ENCODE results near the gene POMGNT2.

DNA sequence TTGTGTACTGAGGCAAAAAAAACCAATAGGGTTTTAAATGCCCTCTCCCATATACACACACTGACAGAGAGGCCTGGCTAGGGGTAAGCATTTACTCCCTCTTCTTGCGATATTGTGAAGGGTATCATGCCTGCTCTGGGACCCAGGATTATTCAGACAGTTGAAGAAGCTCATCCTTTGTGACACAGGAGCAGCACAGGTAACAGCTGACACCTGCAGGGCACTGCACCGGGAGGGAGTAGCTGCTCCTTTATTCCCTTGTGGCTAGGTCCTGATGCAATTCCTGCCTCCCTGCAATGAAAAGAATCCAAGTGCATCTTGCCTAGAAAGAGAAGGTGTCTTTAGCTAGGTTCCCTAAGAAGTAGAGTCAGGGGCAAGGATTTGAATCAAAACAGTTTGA is 23.4 kb downstream of the POMGNT2 start:
- TF ChIP-seq, protein P1, sequence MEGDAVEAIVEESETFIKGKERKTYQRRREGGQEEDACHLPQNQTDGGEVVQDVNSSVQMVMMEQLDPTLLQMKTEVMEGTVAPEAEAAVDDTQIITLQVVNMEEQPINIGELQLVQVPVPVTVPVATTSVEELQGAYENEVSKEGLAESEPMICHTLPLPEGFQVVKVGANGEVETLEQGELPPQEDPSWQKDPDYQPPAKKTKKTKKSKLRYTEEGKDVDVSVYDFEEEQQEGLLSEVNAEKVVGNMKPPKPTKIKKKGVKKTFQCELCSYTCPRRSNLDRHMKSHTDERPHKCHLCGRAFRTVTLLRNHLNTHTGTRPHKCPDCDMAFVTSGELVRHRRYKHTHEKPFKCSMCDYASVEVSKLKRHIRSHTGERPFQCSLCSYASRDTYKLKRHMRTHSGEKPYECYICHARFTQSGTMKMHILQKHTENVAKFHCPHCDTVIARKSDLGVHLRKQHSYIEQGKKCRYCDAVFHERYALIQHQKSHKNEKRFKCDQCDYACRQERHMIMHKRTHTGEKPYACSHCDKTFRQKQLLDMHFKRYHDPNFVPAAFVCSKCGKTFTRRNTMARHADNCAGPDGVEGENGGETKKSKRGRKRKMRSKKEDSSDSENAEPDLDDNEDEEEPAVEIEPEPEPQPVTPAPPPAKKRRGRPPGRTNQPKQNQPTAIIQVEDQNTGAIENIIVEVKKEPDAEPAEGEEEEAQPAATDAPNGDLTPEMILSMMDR (tag by site-specific recombination; IDR thresholded peaks at IDR 0.05): no peak
- no peak for TF ChIP-seq ZNF138 (tag by site-specific recombination; IDR thresholded peaks at IDR 0.05; ENCODE audit: borderline replicate concordance)
- no peak for TF ChIP-seq SETDB1 (IDR thresholded peaks at IDR 0.05; ENCODE audit: insufficient read length, low read length)
- TF ChIP-seq, protein P2, sequence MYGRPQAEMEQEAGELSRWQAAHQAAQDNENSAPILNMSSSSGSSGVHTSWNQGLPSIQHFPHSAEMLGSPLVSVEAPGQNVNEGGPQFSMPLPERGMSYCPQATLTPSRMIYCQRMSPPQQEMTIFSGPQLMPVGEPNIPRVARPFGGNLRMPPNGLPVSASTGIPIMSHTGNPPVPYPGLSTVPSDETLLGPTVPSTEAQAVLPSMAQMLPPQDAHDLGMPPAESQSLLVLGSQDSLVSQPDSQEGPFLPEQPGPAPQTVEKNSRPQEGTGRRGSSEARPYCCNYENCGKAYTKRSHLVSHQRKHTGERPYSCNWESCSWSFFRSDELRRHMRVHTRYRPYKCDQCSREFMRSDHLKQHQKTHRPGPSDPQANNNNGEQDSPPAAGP (tag by site-specific recombination; IDR thresholded peaks at IDR 0.05): no peak
- no peak for TF ChIP-seq ZNF510 (tag by site-specific recombination; IDR thresholded peaks at IDR 0.05; ENCODE audit: insufficient replicate concordance)
- TF ChIP-seq ZNF175 (tag by site-specific recombination; IDR thresholded peaks at IDR 0.05): no peak
- TF ChIP-seq MZF1 (tag by site-specific recombination; IDR thresholded peaks at IDR 0.05; ENCODE audit: borderline replicate concordance): no peak
- TF ChIP-seq, protein P3, sequence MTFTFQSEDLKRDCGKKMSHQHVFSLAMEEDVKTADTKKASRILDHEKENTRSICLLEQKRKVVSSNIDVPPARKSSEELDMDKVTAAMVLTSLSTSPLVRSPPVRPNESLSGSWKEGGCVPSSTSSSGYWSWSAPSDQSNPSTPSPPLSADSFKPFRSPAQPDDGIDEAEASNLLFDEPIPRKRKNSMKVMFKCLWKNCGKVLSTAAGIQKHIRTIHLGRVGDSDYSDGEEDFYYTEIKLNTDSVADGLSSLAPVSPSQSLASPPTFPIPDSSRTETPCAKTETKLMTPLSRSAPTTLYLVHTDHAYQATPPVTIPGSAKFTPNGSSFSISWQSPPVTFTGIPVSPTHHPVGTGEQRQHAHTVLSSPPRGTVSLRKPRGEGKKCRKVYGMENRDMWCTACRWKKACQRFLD (tag by site-specific recombination; IDR thresholded peaks at IDR 0.05): no peak
- TF ChIP-seq ZNF302 (tag by site-specific recombination; IDR thresholded peaks at IDR 0.05; ENCODE audit: low read depth): no peak
- no peak for TF ChIP-seq ZNF140 (tag by site-specific recombination; IDR thresholded peaks at IDR 0.05)
